Coronary artery (tissue), 2 donors: ENCODE data around the gene ENAH.

Experiments used
- DNase-seq: peaks from one replicate; pipeline ENCODE4 v3.0.0-alpha.2; 2017; ENCODE audit warnings: low spot score
- H3K27ac ChIP-seq, 2 donors: fragments of 200-600 bp; sonication (generic); one replicate each; pipeline ENCODE4 v1.5.1; 2016 to 2019
- H3K4me3 ChIP-seq: fragments of 200-600 bp; sonication (generic); 2 replicates; pipeline ENCODE4 v1.5.1; 2016; ENCODE audit warnings: mild to moderate bottlenecking, moderate library complexity
- CTCF ChIP-seq: fragments of 200-600 bp; sonication (generic); IDR thresholded peaks from one replicate; pipeline ENCODE4 v1.5.1; 2019; ENCODE audit warnings: antibody characterized with exemption

Gene ENAH

GRCh38 chr1:225526878-225527277, 126.0 kb downstream of the ENAH start:
- Histone ChIP-seq H3K4me3 (no peak overlapping the region), H3K27ac (no peak overlapping the region)
- TF ChIP-seq CTCF = no peak
- no peak for DNase-seq

GRCh38 chr1:225525377-225525776, 127.5 kb downstream of the ENAH start:
- H3K27ac ChIP-seq = no peak overlapping the region
- DNase-seq = no peak
- no peak overlapping the region for H3K4me3 ChIP-seq
- TF ChIP-seq CTCF = no peak

- no peak overlapping the region for H3K27ac ChIP-seq
- no peak for DNase-seq
Measured at GRCh38 chr1:225524570-225524969, 128.4 kb downstream of the ENAH start.

GRCh38 chr1:225523263-225523950, 129.5 kb downstream of the ENAH start:
- Histone ChIP-seq H3K4me3 (no peak overlapping the region), H3K27ac (no peak overlapping the region)
- DNase-seq = no peak
- TF ChIP-seq CTCF = no peak

More at GRCh38 chr1:225524570-225524969, 128.4 kb downstream of the ENAH start:
- no peak for TF ChIP-seq CTCF
- no peak overlapping the region for H3K4me3 ChIP-seq

- no peak for TF ChIP-seq CTCF
- Histone ChIP-seq H3K4me3 (no peak overlapping the region), H3K27ac (no peak overlapping the region)
- no peak for DNase-seq
Measured at GRCh38 chr1:225522588-225523262, 130.2 kb downstream of the ENAH start.

- no peak overlapping the region for H3K27ac ChIP-seq
- no peak overlapping the region for H3K4me3 ChIP-seq
- TF ChIP-seq CTCF = no peak
- DNase-seq = no peak
Measured at GRCh38 chr1:225520587-225521227, 132.2 kb downstream of the ENAH start.
